ENCODE data around the gene STARD9. TPM values are rescaled to one million over a fixed set of nuclear protein-coding genes. Genes with fewer than 3 reads are reported as not detected.
"Not testable (repeated sequence)": the region's sequence is repeated elsewhere in the genome, so short reads cannot be mapped to it uniquely, and the experiment has no call there.

Gene STARD9
- polyA plus RNA-seq, 1 donor = 18.3 TPM

DNA sequence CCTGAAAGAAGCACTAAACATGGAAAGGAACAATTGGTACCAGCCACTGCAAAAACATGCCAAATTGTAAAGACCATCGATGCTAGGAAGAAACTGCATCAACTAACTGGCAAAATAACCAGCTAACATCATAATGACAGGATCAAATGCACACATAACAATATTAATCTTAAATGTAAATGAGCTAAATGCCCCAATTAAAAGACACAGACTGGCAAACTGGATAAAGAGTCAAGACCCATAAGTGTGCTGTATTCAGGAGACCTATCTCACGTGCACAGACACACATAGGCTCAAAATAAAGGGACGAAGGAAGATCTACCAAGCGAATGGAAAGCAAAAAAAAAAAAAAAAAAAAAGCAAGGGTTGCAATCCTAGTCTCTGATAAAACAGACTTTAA lies 190.7 kb downstream of the STARD9 start:
- DNase-seq (ENCODE audit: low read depth) = not testable (repeated sequence)

Other genes starting within 250 kb of the STARD9 start
- gene CAPN3, start 216.1 kb upstream of the STARD9 start, polyA plus RNA-seq (ENCODE audit: insufficient read length) = 495 TPM
- 239 TPM for gene ZNF106, start 84.5 kb upstream of the STARD9 start, polyA plus RNA-seq (ENCODE audit: insufficient read length)
- 57.2 TPM for gene SNAP23, start 80.0 kb upstream of the STARD9 start, polyA plus RNA-seq (ENCODE audit: insufficient read length)
- gene LRRC57, start 26.8 kb upstream of the STARD9 start, polyA plus RNA-seq (ENCODE audit: insufficient read length) = 14.3 TPM
- gene HAUS2, start 26.8 kb upstream of the STARD9 start, polyA plus RNA-seq (ENCODE audit: insufficient read length) = 14.5 TPM
- 16.0 TPM for gene CDAN1, start 161.5 kb downstream of the STARD9 start, polyA plus RNA-seq (ENCODE audit: insufficient read length)

Measured in forelimb muscle (tissue), 1 donor.